Lower leg skin (tissue), 3 donors: Measurements from ENCODE around the gene PTPRN2.

ENCODE experiments used
- POLR2A ChIP-seq, 2 donors: fragments of 450-650 bp; IDR thresholded peaks; one replicate each; pipeline ENCODE4 v1.6.1; 2016 to 2017; ENCODE audit warnings: antibody characterized with exemption in 2 of 2, mild to moderate bottlenecking in 1 of 2, moderate library complexity in 1 of 2
- TF ChIP-seq, protein P1 (sequence below), 3 donors: fragments of 450-650 bp; IDR thresholded peaks; one replicate each; pipeline ENCODE4 v1.5.1; 2016; ENCODE audit warnings: antibody characterized with exemption in 3 of 3, mild to moderate bottlenecking in 3 of 3, moderate library complexity in 2 of 3

DNA sequence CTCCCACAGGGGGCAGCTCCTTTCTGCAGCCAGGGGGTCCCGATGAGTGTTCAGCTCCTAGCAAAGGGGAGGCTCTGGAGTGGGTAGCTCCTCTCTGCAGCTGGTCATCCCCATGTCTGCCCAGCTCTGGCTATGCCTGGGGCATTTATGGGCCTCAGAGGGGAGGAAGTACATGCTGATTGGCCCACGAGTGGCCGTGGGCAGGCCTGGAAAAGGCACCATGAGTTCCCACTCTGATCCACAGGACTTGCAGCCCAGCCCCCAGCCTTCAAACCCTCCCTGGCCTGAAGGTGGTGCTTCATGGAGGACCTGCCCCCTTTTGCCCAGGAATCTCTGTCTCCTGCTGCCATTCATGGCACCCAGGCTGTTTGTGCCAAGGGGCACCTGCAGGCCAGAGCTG, 982.0 kb downstream of the PTPRN2 start:
- TF ChIP-seq, protein P1, sequence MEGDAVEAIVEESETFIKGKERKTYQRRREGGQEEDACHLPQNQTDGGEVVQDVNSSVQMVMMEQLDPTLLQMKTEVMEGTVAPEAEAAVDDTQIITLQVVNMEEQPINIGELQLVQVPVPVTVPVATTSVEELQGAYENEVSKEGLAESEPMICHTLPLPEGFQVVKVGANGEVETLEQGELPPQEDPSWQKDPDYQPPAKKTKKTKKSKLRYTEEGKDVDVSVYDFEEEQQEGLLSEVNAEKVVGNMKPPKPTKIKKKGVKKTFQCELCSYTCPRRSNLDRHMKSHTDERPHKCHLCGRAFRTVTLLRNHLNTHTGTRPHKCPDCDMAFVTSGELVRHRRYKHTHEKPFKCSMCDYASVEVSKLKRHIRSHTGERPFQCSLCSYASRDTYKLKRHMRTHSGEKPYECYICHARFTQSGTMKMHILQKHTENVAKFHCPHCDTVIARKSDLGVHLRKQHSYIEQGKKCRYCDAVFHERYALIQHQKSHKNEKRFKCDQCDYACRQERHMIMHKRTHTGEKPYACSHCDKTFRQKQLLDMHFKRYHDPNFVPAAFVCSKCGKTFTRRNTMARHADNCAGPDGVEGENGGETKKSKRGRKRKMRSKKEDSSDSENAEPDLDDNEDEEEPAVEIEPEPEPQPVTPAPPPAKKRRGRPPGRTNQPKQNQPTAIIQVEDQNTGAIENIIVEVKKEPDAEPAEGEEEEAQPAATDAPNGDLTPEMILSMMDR (IDR thresholded peaks at IDR 0.05) = no peak
- TF ChIP-seq POLR2A (IDR thresholded peaks at IDR 0.05) = no peak
